Esophagus muscularis mucosa (tissue), 4 donors: ENCODE results near the gene TMIGD1. TPM values are rescaled to one million over a fixed set of nuclear protein-coding genes. Genes with fewer than 3 reads are reported as not detected.

Source experiments
- DNase-seq: peaks from one replicate; pipeline ENCODE4 v3.0.0-alpha.2; 2017; ENCODE audit errors: extremely low spot score
- H3K27ac ChIP-seq, 4 donors: fragments of 200-600 bp; sonication (generic); replicated peaks in 1 of 4; 1 replicate in 3 of 4; 2 replicates in 1 of 4; pipeline ENCODE4 v1.5.1; 2016 to 2019; ENCODE audit warnings: mild to moderate bottlenecking in 1 of 4
- H3K27me3 ChIP-seq, 4 donors: fragments of 200-600 bp; sonication (generic); one replicate each; pipeline versions ENCODE4 v1.5.1 to v1.6.0; 2016 to 2019
- H3K36me3 ChIP-seq, 4 donors: fragments of 200-600 bp; sonication (generic); one replicate each; pipeline ENCODE4 v1.5.1; 2016 to 2019
- H3K4me1 ChIP-seq, 4 donors: fragments of 200-600 bp; sonication (generic); one replicate each; pipeline ENCODE4 v1.5.1; 2016 to 2019
- H3K4me3 ChIP-seq, 4 donors: fragments of 200-600 bp; sonication (generic); 1 replicate in 2 of 4; 2 replicates in 2 of 4; pipeline ENCODE4 v1.5.1; 2016 to 2019; ENCODE audit warnings: mild to moderate bottlenecking in 4 of 4, moderate library complexity in 1 of 4
- H3K9me3 ChIP-seq, 4 donors: fragments of 200-600 bp; sonication (generic); 1 replicate in 3 of 4; 2 replicates in 1 of 4; pipeline ENCODE4 v1.5.1; 2016 to 2019
- CTCF ChIP-seq, 3 experiments: fragments of 200-600 bp in 2 of 3; fragments of 450-650 bp in 1 of 3; sonication (generic) in 2 of 3; IDR thresholded peaks; one replicate each; pipeline ENCODE4 v1.5.1; 2017 to 2019; ENCODE audit warnings: antibody characterized with exemption in 3 of 3, mild to moderate bottlenecking in 2 of 3, moderate library complexity in 1 of 3
- EP300 ChIP-seq: sonication (generic); formaldehyde crosslinking; IDR thresholded peaks from one replicate; pipeline ENCODE4 v1.6.1; 2017; ENCODE audit warnings: antibody characterized with exemption
- POLR2A ChIP-seq: fragments of 450-650 bp; IDR thresholded peaks from one replicate; pipeline ENCODE4 v1.6.1; 2017; ENCODE audit warnings: antibody characterized with exemption, moderate library complexity, mild to moderate bottlenecking, low read depth
- POLR2AphosphoS5 ChIP-seq, 2 donors: sonication (generic); formaldehyde crosslinking; IDR thresholded peaks; one replicate each; pipeline ENCODE4 v1.6.1; 2017; ENCODE audit warnings: antibody characterized with exemption in 2 of 2
- WGBS: methylation state at CpG from one replicate; pipeline ENCODE4 v1.1.5; 2018; 5-methylcytosine and 5-hydroxymethylcytosine counted together
- intact Hi-C: fragments of 100-400 bp; cut with DNase I; formaldehyde crosslinking; loops from one replicate; pipeline ENCODE4 v1.15.1; 2023
- total RNA-seq, 4 donors: library from RNA; depleted of rRNA; stranded (reverse); fragments of >200 nt; gene quantifications; one replicate each; pipeline versions ENCODE4 v1.1.0 to v1.2.1, GENCODE V29; 2016

TMIGD1 gene
- total RNA-seq, 4 donors from 2014 or later = 0.29 TPM; not detected in 3

GRCh38 chr17:30340801-30341356, 7.0 kb upstream of the TMIGD1 start:
- H3K4me1 ChIP-seq = peaks cover 31 to 51% (median 43%) of the 10 kb centered on the region in 4 donors
- no peaks in the 10 kb centered on the region for H3K9me3 ChIP-seq
- H3K27me3 ChIP-seq = no peaks in the 10 kb centered on the region
- WGBS = 40% methylated on average over 6 of the region's 6 CpGs
- intact Hi-C loops = loop anchor here (5.0 to 10.0 kb wide), 3 partner anchors 41 to 134 kb away; partner anchors contain the start of gene GOSR1
- DNase-seq = no peak
- H3K27ac ChIP-seq = peak overlapping the region; percentile 56 to 81 (median 74)
- H3K36me3 ChIP-seq = no peaks in the 10 kb centered on the region
- TF ChIP-seq POLR2AphosphoS5 (IDR thresholded peaks at IDR 0.05) (no peak), CTCF (IDR thresholded peaks at IDR 0.05) (no peak), EP300 (no peak), POLR2A (no peak)
- no peak overlapping the region for H3K4me3 ChIP-seq

GRCh38 chr17:30339086-30339485, 5.2 kb upstream of the TMIGD1 start:
- Histone ChIP-seq H3K4me3 (no peak overlapping the region), H3K27ac (no peak overlapping the region), H3K27me3 (no peaks in the 10 kb centered on the region), H3K36me3 (no peaks in the 10 kb centered on the region), H3K9me3 (no peaks in the 10 kb centered on the region), H3K4me1 (peaks cover 13 to 33% (median 27%) of the 10 kb centered on the region in 4 donors)
- 88% methylated on average over 2 of the region's 2 CpGs for WGBS
- no peak for TF ChIP-seq POLR2AphosphoS5 (IDR thresholded peaks at IDR 0.05)
- TF ChIP-seq CTCF (IDR thresholded peaks at IDR 0.05) = no peak
- TF ChIP-seq POLR2A = no peak
- no peak for TF ChIP-seq EP300
- DNase-seq = no peak
- intact Hi-C loops = loop anchor here (10.0 kb wide), 1 partner anchor 214 kb away; no protein-coding TSS in a partner anchor

GRCh38 chr17:30337393-30337999, 3.6 kb upstream of the TMIGD1 start:
- Histone ChIP-seq H3K27ac (no peak overlapping the region), H3K27me3 (no peaks in the 10 kb centered on the region), H3K36me3 (no peaks in the 10 kb centered on the region), H3K4me1 (peaks cover 5 to 26% (median 21%) of the 10 kb centered on the region in 4 donors), H3K9me3 (no peaks in the 10 kb centered on the region), H3K4me3 (no peak overlapping the region)
- WGBS = 100% methylated on average over 1 of the region's 1 CpG
- intact Hi-C loops = loop anchor here (10.0 kb wide), 1 partner anchor 213 kb away; no protein-coding TSS in a partner anchor
- peak; percentile 57 for DNase-seq
- TF ChIP-seq CTCF (IDR thresholded peaks at IDR 0.05) (no peak), POLR2A (no peak), POLR2AphosphoS5 (IDR thresholded peaks at IDR 0.05) (no peak), EP300 (no peak)

- DNase-seq = peak; percentile 86
- Histone ChIP-seq H3K27ac (no peak overlapping the region), H3K4me3 (no peak overlapping the region), H3K9me3 (no peaks in the 10 kb centered on the region), H3K27me3 (no peaks in the 10 kb centered on the region), H3K36me3 (no peaks in the 10 kb centered on the region), H3K4me1 (peaks cover 5 to 21% (median 19%) of the 10 kb centered on the region in 4 donors)
- WGBS = 64% methylated on average over 8 of the region's 8 CpGs
- intact Hi-C loops = loop anchor here (10.0 kb wide), 1 partner anchor 212 kb away; no protein-coding TSS in a partner anchor
- TF ChIP-seq EP300 = no peak
- peak; percentile 43 to 52 (median 49) for TF ChIP-seq CTCF (IDR thresholded peaks at IDR 0.05)
- no peak for TF ChIP-seq POLR2A
- no peak for TF ChIP-seq POLR2AphosphoS5 (IDR thresholded peaks at IDR 0.05)
These were observed 2.7 kb upstream of the TMIGD1 start for GRCh38 chr17:30336369-30337171.
